HG02571 (cell line): Measurements from ENCODE around the gene SENP1.
"Not testable (repeated sequence)": the region's sequence is repeated elsewhere in the genome, so short reads cannot be mapped to it uniquely, and the experiment has no call there.

Experiments used
- ATAC-seq: cut with Tn5 transposase; IDR thresholded peaks from one replicate; pipeline ENCODE4 v1.9.1; 2021; ENCODE audit warnings: mild to moderate bottlenecking, moderate library complexity; ENCODE audit not compliant: unreplicated experiment

Gene SENP1

DNA sequence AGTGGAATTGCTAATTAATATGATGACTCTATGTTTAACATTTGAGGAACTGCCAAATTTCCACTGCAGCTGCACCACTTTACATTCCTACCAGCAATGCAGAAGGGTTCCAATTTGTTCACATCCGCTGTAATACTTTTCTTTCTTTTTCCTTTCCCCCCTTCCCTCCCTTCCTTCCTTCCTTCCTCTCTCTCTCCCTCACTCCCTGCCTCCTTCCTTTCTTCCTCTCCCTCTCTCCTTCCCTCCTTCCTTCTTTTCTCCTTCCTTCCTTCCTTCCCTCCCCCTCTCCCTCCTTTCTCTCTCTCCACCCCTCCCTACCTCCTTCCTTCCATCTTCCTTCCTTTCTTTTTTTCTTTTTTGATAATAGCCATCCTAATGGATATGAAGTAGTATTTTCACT lies 10.1 kb upstream of the SENP1 start:
- no peak for ATAC-seq

DNA sequence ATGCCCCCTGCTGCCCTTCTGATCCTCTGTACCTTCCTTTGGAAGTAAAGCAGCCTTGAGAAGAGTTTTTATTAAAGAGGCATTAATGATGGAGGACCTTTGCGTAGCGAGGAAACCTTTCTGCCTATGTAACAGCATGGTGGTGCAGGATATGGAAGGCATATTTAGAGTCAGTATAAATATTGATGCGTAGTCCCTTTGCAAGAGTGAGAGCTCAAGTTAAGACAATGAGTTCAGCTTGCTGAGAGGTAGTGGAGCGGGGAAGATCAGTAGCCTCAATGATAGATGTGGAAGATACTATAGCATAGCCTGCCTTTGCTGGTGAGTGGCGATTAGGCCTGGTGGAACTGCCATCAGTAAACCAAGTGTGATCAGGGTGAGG lies 5.4 kb upstream of the SENP1 start:
- not testable (repeated sequence) for ATAC-seq

DNA sequence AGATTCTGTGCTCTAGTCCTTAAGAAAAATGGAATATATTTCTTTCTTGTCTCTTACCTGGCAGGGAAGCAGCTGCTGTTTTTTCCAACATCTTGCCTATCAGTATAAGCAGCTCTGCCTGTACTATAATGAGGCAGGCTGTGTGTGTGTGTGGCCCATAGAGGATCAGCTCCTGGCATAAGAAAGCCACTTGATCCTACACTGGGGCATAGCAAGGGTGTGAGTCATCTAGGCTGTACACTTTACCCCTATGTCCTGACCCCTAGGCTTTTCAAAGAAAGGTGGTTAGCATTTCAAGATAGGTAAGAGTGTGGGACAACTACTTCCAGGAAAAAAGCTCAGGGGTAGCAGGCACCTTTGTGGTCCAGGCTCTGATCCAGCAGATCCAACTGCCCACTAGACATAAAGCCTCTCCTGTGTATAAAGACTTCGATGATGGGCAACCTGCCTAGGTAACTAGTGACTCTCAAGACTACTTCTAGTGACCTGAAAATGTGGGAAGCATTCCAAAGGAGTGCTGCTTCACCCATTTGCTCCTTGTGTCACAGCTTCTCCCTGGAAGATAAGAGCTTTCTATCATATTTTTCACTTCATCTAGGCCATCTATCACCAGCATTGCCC lies 4.9 kb upstream of the SENP1 start:
- no peak for ATAC-seq

DNA sequence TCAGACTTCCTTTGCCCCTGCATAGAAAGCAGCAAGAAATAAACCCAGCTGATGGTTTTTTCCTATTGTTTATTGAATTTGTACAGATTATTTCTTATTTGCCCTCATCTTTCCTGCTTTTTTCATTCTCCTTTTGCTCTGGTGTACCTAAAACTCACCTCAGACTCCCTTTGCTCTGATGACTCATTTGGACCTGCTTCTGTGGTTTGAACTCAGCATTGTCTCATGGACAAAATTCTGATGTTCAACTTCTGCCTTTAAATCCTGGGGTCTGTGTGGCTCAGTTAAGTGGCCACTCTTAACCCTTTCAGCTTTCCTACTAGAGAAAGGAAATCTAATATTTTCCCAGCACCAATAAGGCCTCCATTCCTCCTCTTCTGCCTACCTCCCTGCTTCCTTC lies 3.5 kb upstream of the SENP1 start:
- ATAC-seq: no peak

DNA sequence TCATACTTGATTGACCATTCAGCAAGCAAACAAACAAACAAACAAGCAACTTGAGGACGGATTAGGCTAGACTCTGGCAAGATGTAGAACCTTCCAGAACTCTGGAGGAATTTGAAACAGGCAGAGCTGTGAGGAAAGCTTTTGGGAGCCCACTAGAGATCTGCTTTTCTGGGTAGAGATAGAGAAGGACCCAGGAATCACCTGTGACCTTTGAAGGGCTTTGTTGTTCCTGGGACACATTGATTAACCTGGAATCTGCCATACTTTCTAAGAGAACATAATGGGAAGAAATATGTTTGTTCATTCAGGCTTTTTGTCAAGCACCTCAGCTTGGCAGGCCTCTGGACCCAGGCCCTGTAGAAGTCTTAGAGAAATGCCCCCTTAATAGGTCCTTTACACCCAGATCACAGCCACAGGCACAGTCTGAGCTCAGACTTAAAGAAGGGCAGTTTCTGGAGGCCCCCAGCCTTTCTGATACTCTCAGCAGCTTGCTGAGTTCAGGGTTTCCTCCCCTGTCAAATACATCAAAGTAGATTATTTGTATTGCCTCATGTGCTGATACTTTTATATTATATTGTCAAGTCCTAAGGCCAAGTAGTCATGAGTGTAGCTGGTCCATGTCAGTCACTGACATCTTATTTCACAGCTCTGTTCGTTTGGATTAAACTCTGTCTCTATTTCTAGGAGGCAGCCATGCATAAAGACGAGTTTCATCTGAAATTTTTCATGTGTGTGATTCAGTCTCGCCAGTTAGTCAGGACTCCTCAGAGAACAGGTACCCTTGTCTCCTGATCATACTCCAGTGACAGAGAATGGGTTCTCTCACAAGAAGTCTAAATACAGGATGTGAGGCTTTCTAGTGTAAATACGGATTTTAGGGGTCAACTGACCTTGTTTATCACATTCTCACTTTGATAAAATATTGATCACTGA lies 1.1 kb upstream of the SENP1 start:
- ATAC-seq: no peak

DNA sequence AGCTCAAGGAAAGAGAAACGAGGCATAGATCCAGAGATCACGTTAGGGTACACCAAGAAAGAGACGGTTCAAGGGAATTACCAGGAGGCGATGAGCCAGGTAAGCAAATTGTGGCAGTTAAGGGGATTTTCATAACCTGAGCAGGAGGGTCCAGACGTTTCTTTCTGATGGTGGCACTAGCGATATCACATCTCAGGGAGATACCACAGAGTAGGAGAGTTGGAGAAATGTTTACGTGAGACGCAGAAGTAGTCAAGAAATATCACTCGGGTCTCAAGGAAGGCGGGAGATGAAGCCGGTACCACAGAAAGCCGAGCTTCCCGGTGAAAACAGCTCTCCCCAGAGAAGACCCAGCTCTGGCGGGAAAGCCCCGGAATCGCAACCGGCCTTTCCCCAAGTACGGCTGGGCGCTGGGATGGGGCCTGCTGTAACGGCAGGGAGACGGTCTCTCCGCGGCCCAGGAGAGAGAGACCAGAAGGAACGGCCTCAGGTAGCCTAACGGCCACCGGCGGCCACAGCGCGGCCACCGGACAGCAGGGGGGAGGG lies 485 bp downstream of the SENP1 start:
- peak; percentile 34 for ATAC-seq

DNA sequence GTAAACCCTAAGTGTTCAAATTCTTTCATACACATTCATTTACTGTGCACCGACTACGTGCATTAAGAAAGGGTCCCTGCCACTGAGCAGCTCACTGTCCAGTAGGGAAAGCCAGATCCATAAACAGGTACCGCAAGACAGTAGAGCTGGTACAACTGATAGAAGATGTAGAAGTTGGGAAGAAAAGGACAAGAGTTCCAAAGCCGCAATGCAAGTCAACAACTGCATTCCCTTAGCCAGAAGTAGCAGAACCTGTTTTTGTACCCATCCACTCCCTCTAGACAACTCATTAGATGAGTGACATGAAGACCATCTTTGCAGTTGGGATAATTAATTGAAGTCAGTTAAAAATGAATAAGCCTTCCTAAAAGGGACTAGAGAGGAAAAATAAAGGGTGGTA lies 1.3 kb downstream of the SENP1 start:
- no peak for ATAC-seq

DNA sequence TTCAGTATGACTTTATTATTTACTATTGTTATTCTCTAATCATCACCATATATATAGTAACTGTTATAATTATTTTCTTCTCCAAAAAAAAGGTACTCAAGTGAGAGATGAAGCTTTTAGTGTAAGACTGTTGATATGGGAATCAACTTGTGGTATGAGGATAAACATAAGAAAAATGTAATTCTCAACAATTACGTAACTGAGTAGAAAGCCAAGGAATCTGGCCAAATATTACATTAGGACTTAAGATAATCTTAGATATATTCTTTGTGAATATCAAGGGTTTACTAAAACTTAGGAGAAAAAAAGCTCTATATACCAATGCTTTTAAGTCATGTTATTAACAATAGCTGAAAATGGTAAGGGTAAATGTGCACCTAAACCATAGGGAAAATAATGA lies 13.3 kb downstream of the SENP1 start:
- ATAC-seq: no peak

DNA sequence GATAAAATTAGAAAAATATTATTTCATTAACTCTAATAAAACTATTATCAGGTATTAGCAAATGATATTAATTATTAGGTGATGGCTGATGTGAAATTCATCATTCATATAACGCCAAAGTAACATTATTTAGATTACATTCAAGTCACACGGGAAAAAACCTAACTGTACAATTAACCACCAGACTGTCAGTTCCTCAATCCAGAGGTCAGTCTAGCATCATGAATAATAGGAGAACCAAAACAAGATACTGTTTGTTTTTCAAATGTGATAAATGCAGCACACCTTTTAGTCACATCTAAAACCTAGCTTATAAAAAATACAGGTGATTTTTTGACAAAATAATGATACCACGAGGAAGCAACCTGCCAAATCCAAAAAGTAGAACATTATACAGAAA lies 19.6 kb downstream of the SENP1 start:
- ATAC-seq: no peak

DNA sequence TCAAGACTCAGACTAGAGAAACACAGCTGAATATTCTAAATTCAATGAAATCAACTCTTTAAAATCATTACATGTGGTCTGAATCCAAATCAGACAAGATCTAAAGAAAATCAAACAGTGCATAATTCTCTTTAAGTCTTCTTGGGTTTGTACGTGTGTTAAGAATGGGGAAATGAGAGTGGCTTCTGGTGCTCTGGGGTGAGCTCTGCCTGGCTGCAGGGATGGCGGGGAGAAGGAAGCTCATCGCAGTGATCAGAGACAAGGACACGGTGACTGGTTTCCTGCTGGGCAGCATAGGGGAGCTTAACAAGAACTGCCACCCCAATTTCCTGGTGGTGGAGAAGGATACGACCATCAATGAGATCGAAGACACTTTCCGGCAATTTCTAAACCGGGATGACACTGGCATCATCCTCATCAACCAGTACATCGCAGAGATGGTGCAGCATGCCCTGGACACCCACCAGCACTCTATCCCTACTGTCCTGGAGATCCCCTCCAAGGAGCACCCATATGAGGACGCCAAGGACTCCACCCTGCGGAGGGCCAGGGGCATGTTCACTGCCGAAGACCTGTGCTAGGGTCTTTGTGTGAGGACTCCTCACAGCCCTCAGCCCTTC lies 20.9 kb downstream of the SENP1 start:
- ATAC-seq: no peak

DNA sequence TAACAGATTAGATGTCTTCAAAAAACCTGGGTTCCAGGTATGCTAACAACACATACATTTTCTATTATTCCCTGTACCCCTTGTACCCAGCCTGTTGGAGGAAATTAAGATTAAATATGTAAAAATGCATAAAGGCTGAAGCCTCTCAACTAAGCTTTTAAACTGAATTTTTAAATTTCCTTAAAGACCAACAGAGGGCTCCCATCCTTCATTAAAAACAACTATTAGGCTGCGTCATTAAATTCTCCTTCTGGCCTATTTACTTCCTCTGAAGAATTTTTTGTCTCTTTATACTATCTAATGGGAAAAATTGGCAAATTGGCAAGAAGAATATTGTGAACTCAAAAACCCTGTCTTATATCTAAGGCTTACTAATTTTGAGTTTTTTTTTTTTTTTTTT lies 21.8 kb downstream of the SENP1 start:
- ATAC-seq: no peak

DNA sequence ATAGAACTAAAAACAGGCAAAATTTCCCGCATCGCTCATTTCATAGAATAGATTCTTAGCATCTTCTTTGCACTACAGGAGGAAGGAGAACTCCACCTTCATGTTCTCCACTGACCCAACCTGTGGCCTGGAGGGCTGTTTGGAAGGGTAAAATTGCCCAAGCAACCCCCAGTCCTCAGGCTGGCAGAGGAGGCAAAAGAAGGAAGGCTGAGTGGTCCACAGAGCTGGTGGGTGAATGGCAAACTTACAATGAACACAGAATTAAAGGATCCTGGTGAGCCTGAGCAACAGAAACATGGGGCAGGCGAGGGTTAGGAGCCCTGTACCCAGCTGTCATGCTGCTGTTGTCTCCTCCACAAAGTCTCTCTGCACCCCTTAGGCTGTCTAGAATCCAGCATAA lies 25.1 kb downstream of the SENP1 start:
- ATAC-seq: no peak

DNA sequence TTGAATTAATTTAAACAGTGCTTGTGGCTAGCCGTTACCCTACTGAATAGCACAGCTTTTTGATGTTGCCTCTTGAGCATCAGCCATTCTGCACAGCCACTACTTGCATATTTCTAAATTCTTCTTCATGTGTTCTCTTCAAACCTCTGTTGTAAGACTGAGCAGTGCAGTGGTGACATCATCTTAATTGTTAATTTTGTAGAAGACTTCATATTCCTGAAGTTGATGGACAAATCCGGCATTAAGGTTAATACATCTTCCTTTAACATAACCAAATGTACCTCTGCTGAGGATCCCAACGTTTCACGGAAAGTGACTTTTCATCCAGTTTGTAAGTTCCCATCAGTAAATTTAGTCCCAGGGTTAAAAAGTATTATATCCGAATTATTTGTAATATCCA lies 25.6 kb downstream of the SENP1 start:
- no peak for ATAC-seq

DNA sequence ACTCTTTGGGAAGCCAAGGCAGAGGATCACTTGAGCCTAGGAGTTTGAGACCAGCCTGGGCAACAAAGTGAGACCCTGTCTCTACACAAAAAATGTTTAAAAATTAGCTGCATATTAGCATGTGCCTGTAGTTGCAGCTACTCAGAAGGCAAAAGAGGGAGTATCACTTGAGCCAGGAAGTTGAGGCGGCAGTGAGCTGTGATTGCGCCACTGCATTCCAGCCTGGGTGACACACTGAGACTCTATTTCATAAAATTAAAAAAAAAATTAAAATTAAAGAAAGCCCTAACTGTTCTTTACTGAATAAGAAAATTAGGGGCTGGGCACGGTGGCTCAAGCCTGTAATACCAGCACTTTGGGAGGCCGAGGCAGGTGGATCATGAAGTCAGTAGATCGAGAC lies 27.0 kb downstream of the SENP1 start:
- no peak for ATAC-seq

DNA sequence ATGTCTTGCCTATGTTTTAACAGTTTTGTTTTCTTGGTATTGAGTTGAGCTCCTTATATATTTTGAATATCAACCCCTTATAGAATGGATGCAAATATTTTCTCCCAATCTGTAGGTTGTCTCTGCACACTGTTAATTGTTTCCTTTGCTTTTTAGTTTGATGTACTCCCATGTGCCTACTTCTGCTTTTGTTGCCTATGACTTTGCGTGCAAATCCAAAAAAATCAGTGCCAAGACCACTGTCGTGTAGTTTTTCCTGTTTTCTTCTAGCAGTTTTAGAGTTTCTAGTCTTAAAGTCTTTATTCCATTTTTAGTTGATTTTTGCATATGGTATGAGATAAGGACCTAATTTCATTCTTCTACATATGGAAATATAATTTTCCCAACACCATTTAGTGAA lies 28.8 kb downstream of the SENP1 start:
- no peak for ATAC-seq

DNA sequence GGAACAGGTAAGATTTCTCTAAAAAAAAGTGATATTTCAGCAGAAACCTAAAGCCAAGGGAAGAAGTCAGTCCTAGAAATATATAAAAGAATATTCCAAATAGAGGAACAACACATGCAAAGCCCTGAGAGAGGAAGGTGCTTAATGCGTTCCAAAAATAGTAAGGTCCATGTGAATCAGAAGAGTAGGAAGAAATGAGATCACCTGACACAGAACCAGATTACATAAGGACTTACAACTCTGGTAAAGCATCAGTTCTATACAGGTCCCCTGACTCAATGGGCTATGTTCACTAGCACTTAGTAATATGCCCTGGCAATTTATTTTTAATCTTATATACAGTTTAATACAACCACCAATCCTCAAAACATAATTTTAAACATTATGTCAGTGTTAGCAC lies 30.0 kb downstream of the SENP1 start:
- no peak for ATAC-seq

DNA sequence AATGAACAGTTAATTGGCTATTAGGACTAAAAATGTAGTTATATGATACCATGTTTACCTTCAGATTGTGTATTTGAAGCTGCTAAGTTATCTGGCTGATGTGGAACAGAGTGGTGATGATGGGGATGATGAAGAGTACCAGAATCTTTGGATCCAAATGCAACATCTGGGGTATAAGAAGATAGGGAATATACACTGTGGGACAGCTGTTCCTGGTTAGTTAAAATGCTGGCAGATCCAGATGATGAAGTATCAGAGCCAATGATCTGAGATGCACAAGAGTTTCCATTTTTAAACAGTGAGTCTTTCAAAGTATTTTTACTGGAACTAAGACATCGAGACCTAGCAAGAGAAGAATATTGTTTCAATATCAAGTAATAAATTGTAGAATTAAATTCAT lies 31.6 kb downstream of the SENP1 start:
- ATAC-seq: no peak

DNA sequence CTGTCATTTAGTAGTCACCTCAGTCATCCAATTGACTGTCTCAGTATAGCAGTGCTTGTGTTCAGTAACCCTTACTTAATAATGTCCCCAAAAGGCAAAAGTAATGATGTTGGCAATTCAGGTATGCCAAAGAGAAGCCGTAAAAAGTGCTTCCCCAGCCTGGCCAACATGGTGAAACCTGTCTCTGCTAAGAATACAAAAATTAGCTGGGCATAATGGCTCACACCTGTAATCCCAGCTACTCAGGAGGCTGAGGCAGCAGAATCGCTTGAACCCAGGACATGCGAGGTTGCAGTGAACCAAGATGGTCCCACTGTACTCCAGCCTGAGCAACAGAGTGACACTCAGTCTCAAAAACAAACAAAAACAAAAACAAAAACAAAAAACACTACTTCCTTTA lies 33.6 kb downstream of the SENP1 start:
- no peak for ATAC-seq

DNA sequence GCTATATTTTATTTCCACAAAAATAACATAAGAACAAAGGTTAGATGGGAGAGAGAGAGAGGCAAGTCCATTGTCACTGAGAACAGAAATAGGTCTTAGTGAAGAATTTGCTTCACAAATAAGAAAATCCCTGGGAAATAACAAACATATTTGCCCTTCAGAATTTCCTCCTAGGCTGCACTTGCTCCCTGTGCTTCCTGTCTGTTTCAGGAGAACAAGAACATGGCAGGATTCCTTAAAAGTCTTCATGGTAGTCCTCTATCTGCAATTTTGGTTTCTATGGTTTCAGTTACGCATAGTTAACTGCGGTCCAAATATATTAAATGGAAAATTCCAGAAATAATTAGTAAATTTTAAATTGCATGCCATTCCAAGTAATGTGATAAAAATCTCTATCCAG lies 34.1 kb downstream of the SENP1 start:
- ATAC-seq: no peak

DNA sequence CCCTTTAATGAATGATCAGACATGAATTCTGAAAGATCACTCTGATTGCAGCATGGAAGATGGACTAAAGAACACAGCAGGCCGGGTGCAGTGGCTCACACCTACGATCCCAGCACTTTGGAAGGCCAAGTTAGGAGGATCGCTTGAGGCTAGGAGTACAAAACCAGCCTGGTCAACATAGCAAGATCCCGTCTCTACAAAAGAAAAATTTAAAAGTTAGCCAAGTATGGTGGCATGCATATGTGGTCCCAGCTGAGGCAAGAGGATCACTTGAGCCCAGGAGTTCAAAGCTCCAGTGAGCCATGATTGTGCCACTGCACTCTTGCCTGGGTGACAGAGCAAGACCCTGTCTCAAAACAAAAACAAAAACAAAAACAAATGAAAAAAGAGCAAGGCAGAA lies 35.1 kb downstream of the SENP1 start:
- no peak for ATAC-seq

DNA sequence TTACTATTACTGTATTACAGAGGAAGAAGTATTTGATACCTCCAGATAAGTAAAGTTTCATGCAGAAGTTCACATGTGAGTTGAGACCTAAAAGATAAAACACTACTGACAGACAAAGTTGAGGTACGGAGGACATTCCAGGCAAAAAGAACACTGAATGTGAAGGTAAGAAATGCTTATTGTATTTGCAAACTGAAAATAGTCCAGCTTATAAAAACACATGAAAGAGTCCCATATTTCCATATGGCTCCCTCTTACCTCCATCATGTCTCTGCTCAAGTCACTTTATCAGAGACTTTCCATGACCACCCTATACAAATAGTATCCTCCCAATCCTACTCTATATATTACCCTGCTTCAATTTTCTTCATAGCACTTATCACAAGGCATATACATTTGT lies 35.8 kb downstream of the SENP1 start:
- no peak for ATAC-seq

DNA sequence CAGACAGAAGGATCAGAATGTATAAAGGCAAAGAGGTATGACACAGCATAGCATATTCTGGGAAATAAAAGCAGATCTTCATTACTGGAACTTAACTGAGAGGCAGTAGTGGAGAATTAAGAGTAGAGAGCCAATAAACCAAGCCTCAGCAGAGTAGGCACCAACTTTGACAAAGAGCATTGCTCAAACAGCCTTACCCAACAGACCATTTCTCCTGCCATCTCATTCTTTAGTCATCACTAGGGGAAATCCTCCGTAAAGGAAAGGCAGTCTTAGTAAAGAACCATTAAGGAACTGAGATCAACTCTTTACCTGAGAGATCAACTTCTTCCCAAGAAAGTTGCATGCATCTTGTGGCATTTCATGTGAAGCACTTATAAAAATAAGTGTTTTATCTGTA lies 36.6 kb downstream of the SENP1 start:
- ATAC-seq: no peak
